ENCODE data around the gene INTS13. TPM values are rescaled to one million over a fixed set of nuclear protein-coding genes. Genes with fewer than 3 reads are reported as not detected.

INTS13 gene
- total and polyA plus RNA-seq, 2 of the 13 experiments (the other 11 are each of a cell fraction or from before 2014, with no cell fraction given): 16.3 to 43.7 TPM

GRCh38 chr12:26937863-26938700, at the start of gene INTS13, which contains the start of gene FGFR1OP2 (continued):
- peak in 1 of 2 experiments; percentile 85; a peak in 3 of 4 replicates for TF ChIP-seq HMGXB4 (CRISPR knock-in tag; IDR thresholded peaks at IDR 0.05; ENCODE audit: borderline replicate concordance in 1 of 2, low read depth in 1 of 2)
- peak; percentile 83; the same call in 1 of the 2 replicates for TF ChIP-seq ZNF670 (CRISPR knock-in tag; IDR thresholded peaks at IDR 0.05; ENCODE audit: borderline replicate concordance)
- peak; percentile 97 for TF ChIP-seq ZBTB14 (CRISPR knock-in tag; IDR thresholded peaks at IDR 0.05)
- no peak for TF ChIP-seq TOE1 (CRISPR knock-in tag; IDR thresholded peaks at IDR 0.05)
- 0 out of 2 replicates have a peak, but pooled peaks have one; percentile 28 for TF ChIP-seq ZNF615 (CRISPR knock-in tag; IDR thresholded peaks at IDR 0.05; ENCODE audit: borderline replicate concordance)
- TF ChIP-seq ZIK1 (CRISPR knock-in tag; IDR thresholded peaks at IDR 0.05; ENCODE audit: borderline replicate concordance, low read depth): 0 out of 2 replicates have a peak, but pooled peaks have one; percentile 50
- TF ChIP-seq ZNF792 (CRISPR knock-in tag; IDR thresholded peaks at IDR 0.05): peak; percentile 15; the same call in 1 of the 2 replicates
- peak; percentile 94 for TF ChIP-seq ZNF782 (CRISPR knock-in tag; IDR thresholded peaks at IDR 0.05; ENCODE audit: borderline replicate concordance)
- peak; percentile 26 for TF ChIP-seq ETV5 (CRISPR knock-in tag; IDR thresholded peaks at IDR 0.05; ENCODE audit: borderline replicate concordance)
- TF ChIP-seq KLF11 (CRISPR knock-in tag; IDR thresholded peaks at IDR 0.05): 0 out of 2 replicates have a peak, but pooled peaks have one; percentile 23
- TF ChIP-seq SIN3A (IDR thresholded peaks at IDR 0.05; ENCODE audit: borderline replicate concordance, low read depth, low read length): peak; percentile 85
- no peak; the same call in 1 of the 2 replicates for TF ChIP-seq ZNF704 (CRISPR knock-in tag; IDR thresholded peaks at IDR 0.05; ENCODE audit: borderline replicate concordance)
- TF ChIP-seq NPAS2 (CRISPR knock-in tag; IDR thresholded peaks at IDR 0.05; ENCODE audit: borderline replicate concordance): 0 out of 2 replicates have a peak, but pooled peaks have one; percentile 52
- no peak for TF ChIP-seq USF2 (IDR thresholded peaks at IDR 0.05; ENCODE audit: low read depth, low read length)
- TF ChIP-seq USF2 (CRISPR knock-in tag; IDR thresholded peaks at IDR 0.05; ENCODE audit: borderline replicate concordance): no peak; the same call in 1 of the 2 replicates
- TF ChIP-seq ZSCAN25 (CRISPR knock-in tag; IDR thresholded peaks at IDR 0.05): 0 out of 2 replicates have a peak, but pooled peaks have one; percentile 18
- peak; percentile 81; the same call in 1 of the 2 replicates for TF ChIP-seq ZNF709 (CRISPR knock-in tag; IDR thresholded peaks at IDR 0.05)
- TF ChIP-seq RXRB (CRISPR knock-in tag; IDR thresholded peaks at IDR 0.05; ENCODE audit: borderline replicate concordance): peak; percentile 16; the same call in 1 of the 2 replicates
- TF ChIP-seq MAZ (IDR thresholded peaks at IDR 0.05; ENCODE audit: borderline replicate concordance, low read depth, low read length): peak; percentile 40; the same call in 1 of the 2 replicates
- peak; percentile 74; the same call in 1 of the 2 replicates for TF ChIP-seq MAZ (CRISPR knock-in tag; IDR thresholded peaks at IDR 0.05; ENCODE audit: low read depth)
- peak; percentile 64 for TF ChIP-seq SALL1 (CRISPR knock-in tag; IDR thresholded peaks at IDR 0.05)
- no peak for TF ChIP-seq ZKSCAN8 (CRISPR knock-in tag; IDR thresholded peaks at IDR 0.05; ENCODE audit: borderline replicate concordance)

All from HepG2 (cell line).